Stomach (tissue), 9 donors: Measurements from ENCODE around the gene CLBA1. TPM values are rescaled to one million over a fixed set of nuclear protein-coding genes. Genes with fewer than 3 reads are reported as not detected.

Source experiments
- DNase-seq, 2 donors: peaks; one replicate each; pipeline versions ENCODE4 v3.0.0 to v3.0.0-alpha.2; 2013 to 2019
- H3K27ac ChIP-seq, 5 donors: fragments of 200-600 bp in 4 of 5; sonication (generic) in 4 of 5; one replicate each; pipeline ENCODE4 v1.5.1; 2013 to 2019; ENCODE audit warnings: mild to moderate bottlenecking in 1 of 5, moderate library complexity in 1 of 5
- H3K27me3 ChIP-seq, 3 donors: fragments of 200-600 bp; sonication (generic); one replicate each; pipeline ENCODE4 v1.5.1; 2017 to 2019; ENCODE audit warnings: mixed run types in 1 of 3
- H3K36me3 ChIP-seq, 4 donors: fragments of 200-600 bp; sonication (generic); 1 replicate in 3 of 4; 2 replicates in 1 of 4; pipeline ENCODE4 v1.5.1; 2016 to 2019
- H3K4me1 ChIP-seq, 4 donors: fragments of 200-600 bp; sonication (generic); one replicate each; pipeline ENCODE4 v1.5.1; 2016 to 2019
- H3K4me3 ChIP-seq, 4 donors: fragments of 200-600 bp; sonication (generic) in 3 of 4; one replicate each; pipeline ENCODE4 v1.5.1; 2016 to 2019; ENCODE audit warnings: mild to moderate bottlenecking in 1 of 4
- H3K9me3 ChIP-seq, 4 donors: fragments of 200-600 bp; sonication (generic); one replicate each; pipeline ENCODE4 v1.5.1; 2016 to 2019
- CTCF ChIP-seq, 7 experiments: fragments of 450-650 bp in 4 of 7; fragments of 200-600 bp in 3 of 7; sonication (generic) in 3 of 7; IDR thresholded peaks; one replicate each; pipeline ENCODE4 v1.5.1; 2016 to 2019; ENCODE audit warnings: antibody characterized with exemption in 7 of 7, control low read depth in 2 of 7, mild to moderate bottlenecking in 1 of 7
- EP300 ChIP-seq: sonication (generic); formaldehyde crosslinking; IDR thresholded peaks from one replicate; pipeline ENCODE4 v1.6.1; 2017; ENCODE audit warnings: antibody characterized with exemption
- POLR2A ChIP-seq, 4 donors: fragments of 450-650 bp; IDR thresholded peaks; one replicate each; pipeline ENCODE4 v1.6.1; 2016; ENCODE audit warnings: antibody characterized with exemption in 4 of 4, control low read depth in 2 of 4, mild to moderate bottlenecking in 1 of 4, moderate library complexity in 1 of 4
- POLR2AphosphoS5 ChIP-seq, 3 donors: sonication (generic); formaldehyde crosslinking; IDR thresholded peaks; one replicate each; pipeline ENCODE4 v1.6.1; 2016; ENCODE audit warnings: antibody characterized with exemption in 3 of 3
- WGBS, 5 donors: extraction: QIAGEN DNeasy Blood & Tissue Kit in 3 of 5; methylation state at CpG; one replicate each; pipeline versions ENCODE4 v1.1.5 to v1.1.7; 2013 to 2018; 5-methylcytosine and 5-hydroxymethylcytosine counted together
- intact Hi-C: fragments of 100-400 bp; cut with DNase I; formaldehyde crosslinking; loops from one replicate; pipeline ENCODE4 v1.15.1; 2023; ENCODE audit warnings: low total_unique reads
- polyA plus RNA-seq, 3 donors: library from polyadenylated mRNA; stranded (reverse); fragments of 200-250 nt; gene quantifications; one replicate each; pipeline ENCODE4 v1.2.3, GENCODE V29; 2013
- total RNA-seq, 5 donors: library from RNA; depleted of rRNA; stranded (reverse); fragments of >200 nt; gene quantifications; one replicate each; pipeline versions ENCODE4 v1.1.0 to v1.2.3, GENCODE V29; 2014 to 2016
- donor health status: healthy with polysubstance abuse.
- donor health status: Bipolar disorder and iron deficiency.
- donor health status: healthy.

CLBA1 gene
- total and polyA plus RNA-seq, 8 donors, result 3.5 to 13.9 (median 5.8) TPM; not detected in 1

- no peak overlapping the region for H3K4me3 ChIP-seq
- H3K4me1 ChIP-seq, result no peaks in the 10 kb centered on the region
- 87 to 93% (median 90%) methylated on average over 4 to 6 of the region's 6 CpGs for WGBS, 5 donors
- TF ChIP-seq CTCF (IDR thresholded peaks at IDR 0.05), result no peak
- no peak for TF ChIP-seq POLR2AphosphoS5 (IDR thresholded peaks at IDR 0.05)
- no peak for TF ChIP-seq EP300
- no peak for TF ChIP-seq POLR2A (IDR thresholded peaks at IDR 0.05)
- peaks cover 0 to 6% (median 0%) of the 10 kb centered on the region in 4 donors for H3K9me3 ChIP-seq
- H3K36me3 ChIP-seq, result peaks cover 10 to 57% (median 49%) of the 10 kb centered on the region in 4 donors
- no peak overlapping the region for H3K27ac ChIP-seq
- no peaks in the 10 kb centered on the region for H3K27me3 ChIP-seq
- no peak for DNase-seq
- intact Hi-C loops, result no loop called here
Measured at GRCh38 chr14:104994978-104995377, 9.4 kb downstream of the CLBA1 start.

- no peak overlapping the region for H3K4me3 ChIP-seq
- H3K27me3 ChIP-seq, result no peaks in the 10 kb centered on the region
- no peak for DNase-seq
- H3K36me3 ChIP-seq, result peaks cover 10 to 57% (median 49%) of the 10 kb centered on the region in 4 donors
- no peaks in the 10 kb centered on the region for H3K4me1 ChIP-seq
- H3K9me3 ChIP-seq, result peaks cover 0 to 6% (median 0%) of the 10 kb centered on the region in 4 donors
- no peak overlapping the region for H3K27ac ChIP-seq
- WGBS, 5 donors, result 85 to 95% (median 91%) methylated on average over 5 of the region's 5 CpGs
- intact Hi-C loops, result no loop called here
- TF ChIP-seq POLR2A (IDR thresholded peaks at IDR 0.05) (no peak), POLR2AphosphoS5 (IDR thresholded peaks at IDR 0.05) (no peak), EP300 (no peak), CTCF (IDR thresholded peaks at IDR 0.05) (no peak)
Measured at GRCh38 chr14:104996032-104996431, 10.4 kb downstream of the CLBA1 start.

GRCh38 chr14:104996483-104996882 is 10.9 kb downstream of the CLBA1 start:
- Histone ChIP-seq H3K27me3 (no peaks in the 10 kb centered on the region), H3K4me3 (no peak overlapping the region), H3K36me3 (peaks cover 10 to 55% (median 47%) of the 10 kb centered on the region in 4 donors), H3K27ac (no peak overlapping the region), H3K9me3 (peaks cover 0 to 6% (median 0%) of the 10 kb centered on the region in 4 donors), H3K4me1 (no peaks in the 10 kb centered on the region)
- no peak for DNase-seq
- intact Hi-C loops, result no loop called here
- WGBS, 5 donors, result 85 to 96% (median 93%) methylated on average over 13 of the region's 13 CpGs
- TF ChIP-seq EP300, result no peak
- TF ChIP-seq POLR2AphosphoS5 (IDR thresholded peaks at IDR 0.05), result no peak
- no peak for TF ChIP-seq POLR2A (IDR thresholded peaks at IDR 0.05)
- TF ChIP-seq CTCF (IDR thresholded peaks at IDR 0.05), result no peak

- intact Hi-C loops, result no loop called here
- Histone ChIP-seq H3K4me1 (no peaks in the 10 kb centered on the region), H3K27ac (no peak overlapping the region), H3K4me3 (no peak overlapping the region), H3K9me3 (peaks cover 0 to 6% (median 0%) of the 10 kb centered on the region in 4 donors), H3K36me3 (peaks cover 0 to 32% (median 24%) of the 10 kb centered on the region in 4 donors), H3K27me3 (no peaks in the 10 kb centered on the region)
- TF ChIP-seq CTCF (IDR thresholded peaks at IDR 0.05) (no peak), EP300 (no peak)
- 88 to 99% (median 95%) methylated on average over 3 to 5 of the region's 5 CpGs for WGBS, 5 donors
- DNase-seq, result no peak
Measured at GRCh38 chr14:104998801-104999200, 13.2 kb downstream of the CLBA1 start.
